Right lobe of liver (tissue), 6 donors: ENCODE data around the gene TRIM38. TPM values are rescaled to one million over a fixed set of nuclear protein-coding genes. Genes with fewer than 3 reads are reported as not detected.

Source experiments
- ATAC-seq, 4 donors: fragments of 200-7000 bp; cut with Tn5 transposase; one replicate each; pipeline ENCODE4 v1.9.1; 2020; ENCODE audit warnings: mild to moderate bottlenecking in 4 of 4, moderate library complexity in 4 of 4
- DNase-seq, 3 donors: peaks; one replicate each; pipeline ENCODE4 v3.0.0-alpha.2; 2020
- H3K27ac ChIP-seq, 3 donors: fragments of 200-600 bp; one replicate each; pipeline ENCODE4 v1.8.0; 2022
- H3K27me3 ChIP-seq, 2 donors: fragments of 200-600 bp; one replicate each; pipeline ENCODE4 v1.8.0; 2022
- H3K36me3 ChIP-seq, 4 donors: fragments of 200-600 bp; sonication (generic) in 1 of 4; one replicate each; pipeline versions ENCODE4 v1.5.1 to v1.8.0; 2017 to 2022; ENCODE audit warnings: control low read depth in 1 of 4
- H3K4me1 ChIP-seq, 4 donors: fragments of 200-600 bp; sonication (generic) in 1 of 4; one replicate each; pipeline versions ENCODE4 v1.5.1 to v1.8.0; 2017 to 2022; ENCODE audit warnings: control low read depth in 1 of 4
- H3K4me3 ChIP-seq, 3 donors: fragments of 200-600 bp; one replicate each; pipeline ENCODE4 v1.8.0; 2022
- H3K9me3 ChIP-seq, 4 donors: fragments of 200-600 bp; sonication (generic) in 1 of 4; one replicate each; pipeline versions ENCODE4 v1.5.1 to v1.8.0; 2017 to 2022; ENCODE audit warnings: control low read depth in 1 of 4
- POLR2A ChIP-seq: fragments of 450-650 bp; IDR thresholded peaks from one replicate; pipeline ENCODE4 v1.6.1; 2017; ENCODE audit warnings: antibody characterized with exemption, mild to moderate bottlenecking
- WGBS: methylation state at CpG from one replicate; pipeline ENCODE4 v1.1.6; 2018; ENCODE audit warnings: low coverage, low lambda C conversion rate; ENCODE audit not compliant: insufficient coverage; ENCODE audit errors: missing lambda C conversion rate; 5-methylcytosine and 5-hydroxymethylcytosine counted together
- intact Hi-C, 2 donors: fragments of 100-400 bp; cut with DNase I; formaldehyde crosslinking; loops; one replicate each; pipeline versions ENCODE4 v1.11.2 to v1.14.1; 2022
- total RNA-seq, 6 experiments: library from RNA; depleted of rRNA in 2 of 6; stranded (reverse); fragments of >200 nt in 2 of 6; fragmentation: NEBNext Ultra II Directional in 3 of 6; extraction: Animal tissue kit (Norgen Biotek cat#: 25700) in 3 of 6; gene quantifications; one replicate each; pipeline versions ENCODE4 v1.1.0 to v1.2.4, GENCODE V29; 2016 to 2023
- TF ChIP-seq, protein P1 (sequence below), 4 donors: fragments of 200-600 bp in 3 of 4; fragments of 450-650 bp in 1 of 4; IDR thresholded peaks; one replicate each; pipeline versions ENCODE4 v1.5.1 to v1.8.0; 2016 to 2022; ENCODE audit warnings: antibody characterized with exemption in 4 of 4, mild to moderate bottlenecking in 2 of 4
- donor health status: DM: no; HTN: yes; CAD: no.
- donor health status: DM: no; HTN: no; CAD: no.
- donor health status: DM: no; HTN: no; CAD: no.
- donor health status: DM: no; HTN: yes; CAD: no.
- donor health status: DM: no; HTN: yes; CAD: no.

The TRIM38 gene
- total RNA-seq, 6 experiments from 2014 or later = 3.1 to 7.2 (median 4.5) TPM

DNA sequence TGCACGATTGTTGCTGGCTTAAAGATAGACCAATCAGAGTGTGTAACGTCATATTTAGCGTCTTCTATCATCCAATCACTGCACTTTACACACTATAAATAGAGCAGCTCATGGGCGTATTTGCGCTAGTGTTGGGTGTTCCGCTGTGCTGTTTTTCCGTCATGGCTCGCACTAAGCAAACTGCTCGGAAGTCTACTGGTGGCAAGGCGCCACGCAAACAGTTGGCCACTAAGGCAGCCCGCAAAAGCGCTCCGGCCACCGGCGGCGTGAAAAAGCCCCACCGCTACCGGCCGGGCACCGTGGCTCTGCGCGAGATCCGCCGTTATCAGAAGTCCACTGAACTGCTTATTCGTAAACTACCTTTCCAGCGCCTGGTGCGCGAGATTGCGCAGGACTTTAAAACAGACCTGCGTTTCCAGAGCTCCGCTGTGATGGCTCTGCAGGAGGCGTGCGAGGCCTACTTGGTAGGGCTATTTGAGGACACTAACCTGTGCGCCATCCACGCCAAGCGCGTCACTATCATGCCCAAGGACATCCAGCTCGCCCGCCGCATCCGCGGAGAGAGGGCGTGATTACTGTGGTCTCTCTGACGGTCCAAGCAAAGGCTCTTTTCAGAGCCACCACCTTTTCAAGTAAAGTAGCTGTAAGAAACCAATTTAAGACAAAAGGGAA, 57.9 kb downstream of the TRIM38 start:
- intact Hi-C loops = no loop called here
- WGBS = under 1% methylated on average over 33 of the region's 45 CpGs

DNA sequence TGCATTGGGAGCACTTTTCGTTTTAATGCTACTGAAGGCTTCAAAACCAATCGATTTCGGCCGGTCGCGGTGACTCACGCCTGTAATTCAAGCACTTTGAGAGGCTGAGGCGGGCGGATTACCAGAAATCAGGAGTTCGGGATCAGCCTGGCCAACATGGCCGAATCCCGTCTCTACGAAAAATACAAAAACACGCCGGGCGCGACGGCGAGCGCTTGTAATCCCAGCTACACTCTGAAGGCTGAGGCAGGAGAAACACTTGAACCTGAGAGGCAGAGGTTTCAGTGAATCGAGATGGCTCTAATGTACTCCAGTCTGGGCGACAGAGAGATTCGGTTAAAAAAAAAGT, 58.4 kb downstream of the TRIM38 start:
- intact Hi-C loops = no loop called here
- TF ChIP-seq, protein P1, sequence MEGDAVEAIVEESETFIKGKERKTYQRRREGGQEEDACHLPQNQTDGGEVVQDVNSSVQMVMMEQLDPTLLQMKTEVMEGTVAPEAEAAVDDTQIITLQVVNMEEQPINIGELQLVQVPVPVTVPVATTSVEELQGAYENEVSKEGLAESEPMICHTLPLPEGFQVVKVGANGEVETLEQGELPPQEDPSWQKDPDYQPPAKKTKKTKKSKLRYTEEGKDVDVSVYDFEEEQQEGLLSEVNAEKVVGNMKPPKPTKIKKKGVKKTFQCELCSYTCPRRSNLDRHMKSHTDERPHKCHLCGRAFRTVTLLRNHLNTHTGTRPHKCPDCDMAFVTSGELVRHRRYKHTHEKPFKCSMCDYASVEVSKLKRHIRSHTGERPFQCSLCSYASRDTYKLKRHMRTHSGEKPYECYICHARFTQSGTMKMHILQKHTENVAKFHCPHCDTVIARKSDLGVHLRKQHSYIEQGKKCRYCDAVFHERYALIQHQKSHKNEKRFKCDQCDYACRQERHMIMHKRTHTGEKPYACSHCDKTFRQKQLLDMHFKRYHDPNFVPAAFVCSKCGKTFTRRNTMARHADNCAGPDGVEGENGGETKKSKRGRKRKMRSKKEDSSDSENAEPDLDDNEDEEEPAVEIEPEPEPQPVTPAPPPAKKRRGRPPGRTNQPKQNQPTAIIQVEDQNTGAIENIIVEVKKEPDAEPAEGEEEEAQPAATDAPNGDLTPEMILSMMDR (IDR thresholded peaks at IDR 0.05) = no peak
- no peak for TF ChIP-seq POLR2A
- Histone ChIP-seq H3K4me3 (peak overlapping the region; percentile 59 to 65 (median 63)), H3K27me3 (no peaks in the 10 kb centered on the region), H3K36me3 (no peaks in the 10 kb centered on the region), H3K9me3 (no peaks in the 10 kb centered on the region), H3K27ac (peak overlapping the region; percentile 93 to 94 (median 93)), H3K4me1 (peaks cover 0 to 7% (median 3%) of the 10 kb centered on the region in 4 donors)
- peak; percentile 60 to 68 (median 60) for DNase-seq
- 2% methylated on average over 13 of the region's 23 CpGs for WGBS
- peak; percentile 3 to 25 (median 5) for ATAC-seq

More for the DNA sequence above, 57.9 kb downstream of the TRIM38 start:
- TF ChIP-seq, protein P1 (IDR thresholded peaks at IDR 0.05) = no peak
- peak; percentile 100 for TF ChIP-seq POLR2A
- peaks cover 0 to 4% (median under 1%) of the 10 kb centered on the region in 4 donors for H3K4me1 ChIP-seq
- ATAC-seq (peak; percentile 50 to 70 (median 66)), DNase-seq (peak; percentile 82 to 88 (median 87))
- H3K4me3 ChIP-seq = peak overlapping the region; percentile 59 to 65 (median 63)
- peak overlapping the region; percentile 93 to 94 (median 93) for H3K27ac ChIP-seq
- no peaks in the 10 kb centered on the region for H3K36me3 ChIP-seq
- H3K27me3 ChIP-seq = no peaks in the 10 kb centered on the region
- no peaks in the 10 kb centered on the region for H3K9me3 ChIP-seq

DNA sequence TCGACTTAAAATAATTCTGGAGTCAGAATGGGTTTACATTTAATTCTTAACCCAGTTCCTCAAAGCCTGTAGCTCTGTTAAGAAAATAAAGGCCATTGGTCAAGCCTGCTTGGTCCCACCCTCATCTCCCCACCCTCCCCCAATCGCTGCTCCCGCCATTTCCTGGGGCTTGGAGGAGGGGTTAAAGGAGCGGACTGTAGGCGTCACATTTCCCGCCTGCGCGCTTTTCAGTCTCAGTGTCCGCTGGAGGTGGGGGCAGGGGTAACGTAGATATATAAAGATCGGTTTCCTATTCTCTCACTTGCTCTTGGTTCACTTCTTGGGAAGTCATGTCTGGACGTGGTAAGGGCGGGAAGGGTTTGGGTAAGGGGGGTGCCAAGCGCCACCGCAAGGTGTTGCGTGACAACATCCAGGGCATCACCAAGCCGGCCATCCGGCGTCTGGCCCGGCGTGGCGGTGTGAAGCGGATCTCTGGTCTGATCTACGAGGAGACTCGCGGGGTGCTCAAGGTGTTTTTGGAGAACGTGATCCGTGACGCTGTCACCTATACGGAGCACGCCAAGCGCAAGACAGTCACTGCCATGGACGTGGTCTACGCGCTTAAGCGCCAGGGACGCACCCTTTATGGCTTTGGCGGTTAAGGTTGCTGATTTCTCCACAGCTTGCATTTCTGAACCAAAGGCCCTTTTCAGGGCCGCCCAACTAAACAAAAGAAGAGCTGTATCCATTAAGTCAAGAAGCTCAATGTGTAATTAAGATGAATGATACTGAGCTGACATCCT, 58.9 kb downstream of the TRIM38 start:
- peak; percentile 63 to 85 (median 72) for ATAC-seq
- peak; percentile 60 for TF ChIP-seq POLR2A
- TF ChIP-seq, protein P1 (IDR thresholded peaks at IDR 0.05) = peak in 1 of 4 donors; percentile 18
- 1% methylated on average over 19 of the region's 39 CpGs for WGBS
- no peaks in the 10 kb centered on the region for H3K9me3 ChIP-seq
- peak overlapping the region; percentile 93 to 94 (median 93) for H3K27ac ChIP-seq
- peak; percentile 94 to 96 (median 94) for DNase-seq
- H3K4me3 ChIP-seq = peak overlapping the region; percentile 59 to 65 (median 63)
- no peaks in the 10 kb centered on the region for H3K27me3 ChIP-seq
- H3K4me1 ChIP-seq = peaks cover 0 to 10% (median 3%) of the 10 kb centered on the region in 4 donors
- H3K36me3 ChIP-seq = no peaks in the 10 kb centered on the region
- intact Hi-C loops = no loop called here

DNA sequence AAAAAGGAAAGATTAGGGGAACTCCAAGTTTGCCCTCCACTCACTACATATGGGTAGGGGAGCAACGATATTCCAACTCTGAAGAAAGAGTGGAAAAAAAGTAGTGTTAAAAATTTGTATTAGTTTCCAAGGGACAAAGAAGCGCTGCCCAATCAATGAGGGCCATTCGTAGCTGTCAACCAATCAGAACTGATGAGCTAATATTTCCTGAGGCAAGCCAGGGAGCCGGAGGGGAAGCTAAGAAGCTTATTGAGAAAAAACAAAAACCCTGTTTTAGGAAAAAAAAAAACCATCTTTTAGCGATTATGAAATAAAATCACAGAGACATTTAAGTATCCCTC, 59.5 kb downstream of the TRIM38 start:
- no peaks in the 10 kb centered on the region for H3K36me3 ChIP-seq
- DNase-seq (no peak), ATAC-seq (peak; percentile 5 to 16 (median 10))
- WGBS = 4% methylated on average over 5 of the region's 5 CpGs
- peak overlapping the region; percentile 93 to 94 (median 93) for H3K27ac ChIP-seq
- peaks cover 0 to 10% (median 3%) of the 10 kb centered on the region in 4 donors for H3K4me1 ChIP-seq
- H3K27me3 ChIP-seq = no peaks in the 10 kb centered on the region
- H3K9me3 ChIP-seq = no peaks in the 10 kb centered on the region
- TF ChIP-seq, protein P1 (IDR thresholded peaks at IDR 0.05) = no peak
- no peak for TF ChIP-seq POLR2A
- intact Hi-C loops = no loop called here
- peak overlapping the region; percentile 59 to 65 (median 63) for H3K4me3 ChIP-seq
